ENCODE data around the gene ABHD15. TPM values are rescaled to one million over a fixed set of nuclear protein-coding genes. Genes with fewer than 3 reads are reported as not detected.

The ABHD15 gene
- total and polyA plus RNA-seq, 5 donors, result 5.2 to 7.5 (median 7.3) TPM

DNA sequence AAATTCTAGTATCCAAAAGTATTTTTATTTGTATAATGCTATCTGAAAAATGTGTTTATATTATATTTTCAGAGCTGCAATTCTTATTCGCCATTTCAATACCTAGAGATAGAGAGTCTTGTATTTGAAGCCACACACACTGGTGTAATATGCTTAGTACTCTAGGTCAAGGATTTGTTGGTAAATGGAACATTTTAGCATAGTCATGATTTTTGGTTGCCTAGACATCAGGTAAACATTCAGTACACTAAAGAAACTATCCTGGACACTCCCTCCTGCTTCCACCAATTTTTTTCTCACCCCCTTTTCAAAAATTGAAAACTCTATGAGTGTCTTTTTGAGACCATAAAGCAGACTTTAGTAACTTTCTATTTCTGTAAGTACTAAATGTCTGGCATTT, 20.8 kb downstream of the ABHD15 start:
- 99% methylated on average over 1 of the region's 1 CpG for WGBS
- no peaks in the 10 kb centered on the region for H3K27me3 ChIP-seq (ENCODE audit: control insufficient read depth, insufficient read depth)
- H3K9me3 ChIP-seq (ENCODE audit: control insufficient read depth, low read length), result no peaks in the 10 kb centered on the region
- H3K4me1 ChIP-seq (ENCODE audit: control insufficient read depth, insufficient read depth, low read length), result no peaks in the 10 kb centered on the region
- H3K27ac ChIP-seq (ENCODE audit: low read length), result no peak overlapping the region
- ATAC-seq, result no peak
- no peak overlapping the region for H3K4me3 ChIP-seq (ENCODE audit: low read length)
- intact Hi-C loops (cut with DNase I), result no loop called here
- no peak for DNase-seq

DNA sequence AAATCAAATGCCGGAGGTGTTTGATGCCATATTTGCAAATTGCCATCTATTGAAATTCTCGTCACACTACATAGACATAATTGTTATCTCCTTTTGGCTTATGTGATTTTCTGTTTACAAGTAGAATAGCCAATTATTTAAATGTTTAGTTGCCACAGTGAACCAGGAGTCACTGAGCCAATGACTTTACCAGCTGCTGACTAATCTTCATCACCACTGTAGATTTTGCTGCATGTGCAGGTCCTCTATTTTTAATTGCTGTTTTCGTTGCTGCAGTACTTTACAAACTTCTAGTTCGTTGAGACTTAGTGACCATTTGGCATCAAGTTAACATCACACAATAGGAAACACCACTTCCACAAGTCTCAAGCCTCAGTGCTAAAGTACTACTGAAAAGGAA, 22.8 kb downstream of the ABHD15 start:
- intact Hi-C loops (cut with DNase I), result no loop called here
- ATAC-seq (no peak), DNase-seq (no peak)
- 87% methylated on average over 4 of the region's 4 CpGs for WGBS
- H3K27me3 ChIP-seq (ENCODE audit: control insufficient read depth, insufficient read depth), result no peaks in the 10 kb centered on the region
- no peaks in the 10 kb centered on the region for H3K4me1 ChIP-seq (ENCODE audit: control insufficient read depth, insufficient read depth, low read length)
- H3K27ac ChIP-seq (ENCODE audit: low read length), result no peak overlapping the region
- H3K4me3 ChIP-seq (ENCODE audit: low read length), result no peak overlapping the region
- no peaks in the 10 kb centered on the region for H3K9me3 ChIP-seq (ENCODE audit: control insufficient read depth, low read length)

DNA sequence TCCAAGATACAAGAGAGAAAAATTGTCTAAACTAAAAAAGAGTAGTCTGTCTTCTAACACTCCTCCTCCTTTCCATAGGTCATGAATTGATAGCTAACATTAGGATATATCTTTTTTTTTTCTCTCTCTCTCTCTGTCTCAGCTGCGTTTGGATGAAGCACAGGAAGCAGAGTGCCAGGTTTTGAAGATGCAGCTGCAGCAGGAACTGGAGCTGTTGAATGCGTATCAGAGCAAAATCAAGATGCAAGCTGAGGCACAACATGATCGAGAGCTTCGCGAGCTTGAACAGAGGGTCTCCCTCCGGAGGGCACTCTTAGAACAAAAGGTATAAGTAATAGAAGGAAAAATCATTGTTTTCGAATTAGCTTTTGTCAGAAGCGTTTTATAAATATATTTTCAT, 32.9 kb downstream of the ABHD15 start:
- Histone ChIP-seq H3K9me3 (ENCODE audit: control insufficient read depth, low read length) (no peaks in the 10 kb centered on the region), H3K4me3 (ENCODE audit: low read length) (no peak overlapping the region), H3K27ac (ENCODE audit: low read length) (no peak overlapping the region), H3K27me3 (ENCODE audit: control insufficient read depth, insufficient read depth) (no peaks in the 10 kb centered on the region), H3K4me1 (ENCODE audit: control insufficient read depth, insufficient read depth, low read length) (no peaks in the 10 kb centered on the region)
- intact Hi-C loops (cut with DNase I), result loop anchor here in 1 of 4 donors (10.0 kb wide), 1 partner anchor 159 kb away; no protein-coding TSS in a partner anchor
- ATAC-seq (no peak), DNase-seq (no peak)
- 89% methylated on average over 8 of the region's 8 CpGs for WGBS

DNA sequence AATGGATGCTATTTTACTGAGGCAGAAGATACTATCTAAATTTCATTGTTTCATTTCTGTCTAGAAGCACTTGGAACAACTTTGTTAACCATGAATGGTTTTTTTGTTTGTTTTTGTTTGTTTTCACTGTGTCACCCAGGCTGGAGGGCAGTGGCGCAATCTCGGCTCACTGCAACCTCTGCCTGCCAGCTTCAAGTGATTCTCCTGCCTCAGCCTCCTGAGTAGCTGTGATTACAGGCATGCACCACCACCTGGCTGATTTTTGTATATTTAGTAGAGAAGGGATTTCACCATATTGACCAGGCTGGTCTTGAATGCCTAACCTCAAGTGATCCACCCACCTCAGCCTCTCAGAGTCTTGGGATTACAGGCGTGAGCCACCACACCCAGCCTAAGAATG, 40.5 kb downstream of the ABHD15 start:
- no peak overlapping the region for H3K4me3 ChIP-seq (ENCODE audit: low read length)
- H3K9me3 ChIP-seq (ENCODE audit: control insufficient read depth, low read length), result no peaks in the 10 kb centered on the region
- ATAC-seq (no peak), DNase-seq (no peak)
- 93% methylated on average over 3 of the region's 3 CpGs for WGBS
- no peak overlapping the region for H3K27ac ChIP-seq (ENCODE audit: low read length)
- no peaks in the 10 kb centered on the region for H3K4me1 ChIP-seq (ENCODE audit: control insufficient read depth, insufficient read depth, low read length)
- intact Hi-C loops (cut with DNase I), result no loop called here
- H3K27me3 ChIP-seq (ENCODE audit: control insufficient read depth, insufficient read depth), result no peaks in the 10 kb centered on the region

DNA sequence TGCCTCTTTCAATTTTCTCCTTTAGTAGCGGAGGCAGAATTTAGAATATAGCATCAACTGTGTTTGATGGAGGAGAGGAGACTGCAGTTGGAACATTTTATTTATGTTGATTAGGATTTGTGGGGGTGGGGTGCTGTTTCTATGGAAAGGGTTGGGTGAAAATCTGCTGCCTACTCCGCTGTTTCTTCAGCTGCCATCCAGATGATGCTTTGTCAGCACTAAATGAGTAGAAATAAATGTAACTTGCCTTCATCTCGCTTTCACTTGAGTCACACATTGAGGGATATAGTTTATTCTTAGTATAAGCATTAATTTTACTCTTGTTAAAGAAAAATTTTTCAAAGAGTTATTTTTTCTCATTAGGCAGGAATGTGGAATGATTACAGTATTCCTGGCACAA, 42.1 kb downstream of the ABHD15 start:
- H3K27me3 ChIP-seq (ENCODE audit: control insufficient read depth, insufficient read depth), result no peaks in the 10 kb centered on the region
- H3K27ac ChIP-seq (ENCODE audit: low read length), result no peak overlapping the region
- intact Hi-C loops (cut with DNase I), result no loop called here
- H3K9me3 ChIP-seq (ENCODE audit: control insufficient read depth, low read length), result no peaks in the 10 kb centered on the region
- DNase-seq, result no peak
- no peaks in the 10 kb centered on the region for H3K4me1 ChIP-seq (ENCODE audit: control insufficient read depth, insufficient read depth, low read length)
- no peak for ATAC-seq
- WGBS, result 98% methylated on average over 3 of the region's 3 CpGs
- no peak overlapping the region for H3K4me3 ChIP-seq (ENCODE audit: low read length)

DNA sequence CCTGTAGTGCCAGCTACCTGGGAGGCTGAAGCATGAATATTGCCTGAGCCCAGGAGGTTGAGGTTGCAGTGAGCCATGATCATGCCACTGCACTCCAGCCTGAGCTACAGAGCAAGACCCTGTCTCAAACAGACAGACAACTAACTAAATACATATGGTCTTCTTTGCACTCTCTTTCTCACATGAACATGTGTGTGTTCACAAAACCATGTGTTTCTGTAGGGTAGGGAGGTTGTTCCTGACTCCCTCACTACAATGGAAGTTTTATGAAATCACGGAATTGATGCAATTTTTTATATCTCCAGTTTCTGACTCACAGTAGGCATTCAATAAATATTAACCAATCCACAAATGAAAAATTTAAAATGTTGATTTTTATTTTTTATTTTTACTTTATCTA, 48.5 kb downstream of the ABHD15 start:
- H3K9me3 ChIP-seq (ENCODE audit: control insufficient read depth, low read length), result no peaks in the 10 kb centered on the region
- H3K4me1 ChIP-seq (ENCODE audit: control insufficient read depth, insufficient read depth, low read length), result no peaks in the 10 kb centered on the region
- H3K4me3 ChIP-seq (ENCODE audit: low read length), result no peak overlapping the region
- ATAC-seq, result no peak
- no peaks in the 10 kb centered on the region for H3K27me3 ChIP-seq (ENCODE audit: control insufficient read depth, insufficient read depth)
- no peak for DNase-seq
- H3K27ac ChIP-seq (ENCODE audit: low read length), result no peak overlapping the region
- intact Hi-C loops (cut with DNase I), result no loop called here
- 92% methylated on average over 1 of the region's 1 CpG for WGBS

DNA sequence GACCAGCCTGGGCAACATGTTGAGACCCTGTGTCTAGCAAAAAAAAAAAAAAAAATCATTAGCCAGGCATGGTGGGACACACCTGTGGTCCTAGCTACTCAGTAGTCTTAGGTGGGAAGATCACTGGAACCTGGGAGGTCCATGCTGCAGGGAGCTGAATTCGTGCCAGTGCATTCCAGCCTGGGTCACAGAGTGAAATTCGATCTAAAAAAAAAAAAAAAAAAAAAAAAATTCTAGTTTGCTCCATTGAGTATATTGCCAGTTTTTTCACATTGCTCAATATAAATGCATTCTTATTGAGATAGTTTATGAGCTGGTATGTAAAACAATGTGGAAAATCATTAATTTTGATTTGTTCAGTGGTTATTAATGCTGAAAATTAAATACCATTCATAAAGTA, 52.0 kb downstream of the ABHD15 start:
- Histone ChIP-seq H3K4me1 (ENCODE audit: control insufficient read depth, insufficient read depth, low read length) (no peaks in the 10 kb centered on the region), H3K27me3 (ENCODE audit: control insufficient read depth, insufficient read depth) (no peaks in the 10 kb centered on the region), H3K4me3 (ENCODE audit: low read length) (no peak overlapping the region), H3K9me3 (ENCODE audit: control insufficient read depth, low read length) (no peaks in the 10 kb centered on the region), H3K27ac (ENCODE audit: low read length) (no peak overlapping the region)
- ATAC-seq (no peak), DNase-seq (no peak)
- intact Hi-C loops (cut with DNase I), result no loop called here
- WGBS, result 55% methylated on average over 2 of the region's 2 CpGs

DNA sequence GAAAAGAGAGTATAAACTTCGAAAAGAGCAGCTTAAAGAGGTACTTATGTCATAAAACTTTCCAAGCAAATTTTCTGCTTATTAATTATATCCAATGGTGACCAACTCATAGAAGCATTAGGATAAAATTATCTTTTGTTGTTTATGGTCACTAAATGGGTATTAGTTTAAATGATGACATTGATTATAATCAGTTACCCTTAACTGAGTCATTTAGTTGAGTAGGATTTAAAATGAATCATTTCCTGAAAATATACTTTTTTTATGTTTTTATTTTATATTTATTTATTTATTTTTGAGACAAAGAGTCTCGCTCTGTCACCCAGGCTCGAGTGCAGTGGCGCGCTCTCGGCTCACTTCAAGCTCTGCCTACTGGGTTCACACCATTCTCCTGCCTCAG, 55.9 kb downstream of the ABHD15 start:
- H3K4me1 ChIP-seq (ENCODE audit: control insufficient read depth, insufficient read depth, low read length), result no peaks in the 10 kb centered on the region
- H3K4me3 ChIP-seq (ENCODE audit: low read length), result no peak overlapping the region
- intact Hi-C loops (cut with DNase I), result no loop called here
- H3K27ac ChIP-seq (ENCODE audit: low read length), result no peak overlapping the region
- no peak for DNase-seq
- no peak for ATAC-seq
- no peaks in the 10 kb centered on the region for H3K9me3 ChIP-seq (ENCODE audit: control insufficient read depth, low read length)
- WGBS, result 97% methylated on average over 6 of the region's 6 CpGs
- no peaks in the 10 kb centered on the region for H3K27me3 ChIP-seq (ENCODE audit: control insufficient read depth, insufficient read depth)

Other genes starting within 250 kb of the ABHD15 start
- gene TAOK1, start 176.7 kb downstream of the ABHD15 start, total RNA-seq, result 10 to 100 TPM; 46.7 to 72.2 (median 51.1) TPM
- gene TAOK1, start 176.7 kb downstream of the ABHD15 start, polyA plus RNA-seq, result 9.8 TPM
- gene TP53I13, start 1.7 kb upstream of the ABHD15 start, total RNA-seq, result 10 to 100 TPM; 30.6 to 45.3 (median 38.3) TPM
- 53.0 TPM for gene TP53I13, start 1.7 kb upstream of the ABHD15 start, polyA plus RNA-seq
- 10 to 100 TPM; 31.4 to 37.8 (median 34.8) TPM for gene GIT1, start 22.6 kb upstream of the ABHD15 start, total RNA-seq
- gene GIT1, start 22.6 kb upstream of the ABHD15 start, polyA plus RNA-seq, result 25.5 TPM
- 10 to 100 TPM in 1 of 4 donors, 1 to 10 TPM in 3; 5.4 to 11.0 (median 7.4) TPM for gene ANKRD13B, start 26.1 kb upstream of the ABHD15 start, total RNA-seq
- gene ANKRD13B, start 26.1 kb upstream of the ABHD15 start, polyA plus RNA-seq, result 5.0 TPM
- gene CORO6, start 55.9 kb upstream of the ABHD15 start, total RNA-seq, result 100 to 1,000 TPM in 3 of 4 donors, 10 to 100 TPM in 1; 93.5 to 148 (median 113) TPM
- 98.5 TPM for gene CORO6, start 55.9 kb upstream of the ABHD15 start, polyA plus RNA-seq

Measured in right cardiac atrium (tissue), 5 donors.